DOHH2 (cell line): ENCODE data around the gene MYO1D.

Source experiments
- H3F3A ChIP-seq: fragments of 200-600 bp; sonication (generic), shearing (Covaris generic); 2 replicates; pipeline ENCODE4 v1.6.0; 2016; ENCODE audit warnings: antibody characterized with exemption, mild to moderate bottlenecking; ENCODE audit not compliant: control insufficient read depth, insufficient read depth
- H3K27ac ChIP-seq: fragments of 200-600 bp; sonication (generic); 2 replicates; pipeline ENCODE4 v1.5.1; 2014; ENCODE audit warnings: low read depth, mild to moderate bottlenecking, low read length, moderate library complexity
- H3K27me3 ChIP-seq: fragments of 200-600 bp; sonication (generic); 2 replicates; pipeline ENCODE4 v1.6.1; 2014; ENCODE audit warnings: mild to moderate bottlenecking, low read length, mixed read lengths; ENCODE audit not compliant: control insufficient read depth
- H3K36me3 ChIP-seq: fragments of 200-600 bp; sonication (generic); 2 replicates; pipeline ENCODE4 v1.6.1; 2014; ENCODE audit warnings: mild to moderate bottlenecking, low read length, moderate library complexity, mixed read lengths; ENCODE audit not compliant: control insufficient read depth
- H3K4me1 ChIP-seq: fragments of 200-600 bp; sonication (generic); 2 replicates; pipeline ENCODE4 v1.6.1; 2014; ENCODE audit warnings: mild to moderate bottlenecking, low read length, mixed read lengths; ENCODE audit not compliant: control insufficient read depth
- H3K4me2 ChIP-seq: fragments of 200-600 bp; sonication (generic); 2 replicates; pipeline ENCODE4 v1.6.0; 2014; ENCODE audit warnings: mild to moderate bottlenecking, low read length, moderate library complexity
- H3K4me3 ChIP-seq: fragments of 200-600 bp; sonication (generic); 2 replicates; pipeline ENCODE4 v1.5.1; 2014; ENCODE audit warnings: mild to moderate bottlenecking, low read length, mixed read lengths
- H3K79me2 ChIP-seq: fragments of 200-600 bp; sonication (generic); 2 replicates; pipeline ENCODE4 v1.6.1; 2014; ENCODE audit warnings: mild to moderate bottlenecking, low read length, mixed read lengths; ENCODE audit not compliant: control insufficient read depth
- H3K9me2 ChIP-seq: fragments of 200-600 bp; sonication (generic); replicated peaks from 2 replicates; pipeline ENCODE4 v1.6.1; 2014; ENCODE audit warnings: mild to moderate bottlenecking, low read length, mixed read lengths; ENCODE audit not compliant: control insufficient read depth
- H3K9me3 ChIP-seq: fragments of 200-600 bp; sonication (generic); 2 replicates; pipeline ENCODE4 v1.6.1; 2014; ENCODE audit warnings: antibody characterized with exemption, low read length, mixed read lengths; ENCODE audit not compliant: control insufficient read depth, insufficient read depth
- H4K20me1 ChIP-seq: fragments of 200-600 bp; sonication (generic); 2 replicates; pipeline ENCODE4 v1.6.0; 2014; ENCODE audit warnings: low read depth, mild to moderate bottlenecking, antibody characterized with exemption, low read length, moderate library complexity; ENCODE audit not compliant: control insufficient read depth, insufficient read depth
- EZH2phosphoT487 ChIP-seq: fragments of 200-600 bp; sonication (generic); IDR thresholded peaks from 2 replicates; pipeline ENCODE4 v1.6.1; 2017; ENCODE audit warnings: borderline replicate concordance, mild to moderate bottlenecking, antibody characterized with exemption, low read length, moderate library complexity, mixed read lengths
- TF ChIP-seq, protein P1 (sequence below): fragments of 200-600 bp; sonication (generic); IDR thresholded peaks from one replicate; pipeline ENCODE4 v1.5.1; 2014; ENCODE audit warnings: antibody characterized with exemption, mild to moderate bottlenecking, low read depth, low read length; ENCODE audit not compliant: poor library complexity, severe bottlenecking

MYO1D gene

GRCh38 chr17:32854207-32854606 lies 22.7 kb downstream of the MYO1D start:
- no peaks in the 10 kb centered on the region for H3K36me3 ChIP-seq
- H3K4me2 ChIP-seq = no peak overlapping the region
- no peaks in the 10 kb centered on the region for H3F3A ChIP-seq
- H4K20me1 ChIP-seq = no peaks in the 10 kb centered on the region
- no peak overlapping the region for H3K27ac ChIP-seq
- H3K9me2 ChIP-seq = no peaks in the 10 kb centered on the region
- TF ChIP-seq EZH2phosphoT487 = no peak
- TF ChIP-seq, protein P1, sequence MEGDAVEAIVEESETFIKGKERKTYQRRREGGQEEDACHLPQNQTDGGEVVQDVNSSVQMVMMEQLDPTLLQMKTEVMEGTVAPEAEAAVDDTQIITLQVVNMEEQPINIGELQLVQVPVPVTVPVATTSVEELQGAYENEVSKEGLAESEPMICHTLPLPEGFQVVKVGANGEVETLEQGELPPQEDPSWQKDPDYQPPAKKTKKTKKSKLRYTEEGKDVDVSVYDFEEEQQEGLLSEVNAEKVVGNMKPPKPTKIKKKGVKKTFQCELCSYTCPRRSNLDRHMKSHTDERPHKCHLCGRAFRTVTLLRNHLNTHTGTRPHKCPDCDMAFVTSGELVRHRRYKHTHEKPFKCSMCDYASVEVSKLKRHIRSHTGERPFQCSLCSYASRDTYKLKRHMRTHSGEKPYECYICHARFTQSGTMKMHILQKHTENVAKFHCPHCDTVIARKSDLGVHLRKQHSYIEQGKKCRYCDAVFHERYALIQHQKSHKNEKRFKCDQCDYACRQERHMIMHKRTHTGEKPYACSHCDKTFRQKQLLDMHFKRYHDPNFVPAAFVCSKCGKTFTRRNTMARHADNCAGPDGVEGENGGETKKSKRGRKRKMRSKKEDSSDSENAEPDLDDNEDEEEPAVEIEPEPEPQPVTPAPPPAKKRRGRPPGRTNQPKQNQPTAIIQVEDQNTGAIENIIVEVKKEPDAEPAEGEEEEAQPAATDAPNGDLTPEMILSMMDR = no peak
- no peaks in the 10 kb centered on the region for H3K4me1 ChIP-seq
- H3K4me3 ChIP-seq = no peak overlapping the region
- no peaks in the 10 kb centered on the region for H3K9me3 ChIP-seq
- peaks cover 8% of the 10 kb centered on the region; the same call in 1 of the 2 replicates for H3K27me3 ChIP-seq
- H3K79me2 ChIP-seq = no peaks in the 10 kb centered on the region

- Histone ChIP-seq H3K9me2 (no peaks in the 10 kb centered on the region), H3K27ac (no peak overlapping the region), H4K20me1 (no peaks in the 10 kb centered on the region), H3K9me3 (no peaks in the 10 kb centered on the region), H3K79me2 (no peaks in the 10 kb centered on the region), H3K4me1 (no peaks in the 10 kb centered on the region), H3K4me2 (no peak overlapping the region), H3K27me3 (peaks cover 3% of the 10 kb centered on the region; the same call in 1 of the 2 replicates), H3K4me3 (no peak overlapping the region), H3K36me3 (no peaks in the 10 kb centered on the region), H3F3A (no peaks in the 10 kb centered on the region)
- TF ChIP-seq, protein P1 = no peak
- TF ChIP-seq EZH2phosphoT487 = no peak
Measured at GRCh38 chr17:32852811-32853210, 24.1 kb downstream of the MYO1D start.

DNA sequence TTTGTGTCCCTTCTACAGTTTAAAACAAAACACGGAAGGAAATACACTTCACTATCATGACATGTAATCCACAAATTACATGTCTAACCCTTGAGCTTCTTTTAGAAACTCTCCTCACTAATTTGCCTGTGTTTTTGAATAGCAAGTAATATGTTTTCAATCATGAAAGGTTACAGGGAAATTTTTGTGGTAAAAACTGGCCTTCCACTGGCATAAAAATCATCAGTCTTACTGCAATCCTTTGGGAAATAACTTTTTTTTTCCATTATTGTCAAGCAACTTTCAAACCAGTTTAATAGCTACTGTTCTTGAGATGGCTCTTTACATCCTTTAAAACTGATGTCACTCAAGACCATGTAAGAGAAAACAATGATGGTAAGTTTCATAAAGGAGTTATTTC lies 27.0 kb downstream of the MYO1D start:
- no peaks in the 10 kb centered on the region for H3K9me2 ChIP-seq
- H3K79me2 ChIP-seq = no peaks in the 10 kb centered on the region
- no peaks in the 10 kb centered on the region for H3F3A ChIP-seq
- peaks cover 6% of the 10 kb centered on the region for H3K27me3 ChIP-seq
- no peak overlapping the region for H3K27ac ChIP-seq
- no peaks in the 10 kb centered on the region for H4K20me1 ChIP-seq
- no peak overlapping the region for H3K4me2 ChIP-seq
- no peak overlapping the region for H3K4me3 ChIP-seq
- no peaks in the 10 kb centered on the region for H3K4me1 ChIP-seq
- no peaks in the 10 kb centered on the region for H3K36me3 ChIP-seq
- no peaks in the 10 kb centered on the region for H3K9me3 ChIP-seq
- no peak for TF ChIP-seq EZH2phosphoT487
- TF ChIP-seq, protein P1 = no peak

- Histone ChIP-seq H4K20me1 (no peaks in the 10 kb centered on the region), H3F3A (no peaks in the 10 kb centered on the region), H3K79me2 (no peaks in the 10 kb centered on the region), H3K9me3 (no peaks in the 10 kb centered on the region), H3K9me2 (no peaks in the 10 kb centered on the region), H3K27me3 (peaks cover 3% of the 10 kb centered on the region), H3K27ac (no peak overlapping the region), H3K36me3 (no peaks in the 10 kb centered on the region), H3K4me1 (no peaks in the 10 kb centered on the region), H3K4me3 (no peak overlapping the region), H3K4me2 (no peak overlapping the region)
- TF ChIP-seq, protein P1 = no peak
- no peak for TF ChIP-seq EZH2phosphoT487
Measured at GRCh38 chr17:32847977-32848376, 28.9 kb downstream of the MYO1D start.
